HS-5 (cell line): ENCODE data around the gene FOSL2.

Experiments used
- DNase-seq: peaks from one replicate; pipeline ENCODE4 v3.0.0-alpha.2; 2012; ENCODE audit warnings: low read depth

Gene FOSL2

DNA sequence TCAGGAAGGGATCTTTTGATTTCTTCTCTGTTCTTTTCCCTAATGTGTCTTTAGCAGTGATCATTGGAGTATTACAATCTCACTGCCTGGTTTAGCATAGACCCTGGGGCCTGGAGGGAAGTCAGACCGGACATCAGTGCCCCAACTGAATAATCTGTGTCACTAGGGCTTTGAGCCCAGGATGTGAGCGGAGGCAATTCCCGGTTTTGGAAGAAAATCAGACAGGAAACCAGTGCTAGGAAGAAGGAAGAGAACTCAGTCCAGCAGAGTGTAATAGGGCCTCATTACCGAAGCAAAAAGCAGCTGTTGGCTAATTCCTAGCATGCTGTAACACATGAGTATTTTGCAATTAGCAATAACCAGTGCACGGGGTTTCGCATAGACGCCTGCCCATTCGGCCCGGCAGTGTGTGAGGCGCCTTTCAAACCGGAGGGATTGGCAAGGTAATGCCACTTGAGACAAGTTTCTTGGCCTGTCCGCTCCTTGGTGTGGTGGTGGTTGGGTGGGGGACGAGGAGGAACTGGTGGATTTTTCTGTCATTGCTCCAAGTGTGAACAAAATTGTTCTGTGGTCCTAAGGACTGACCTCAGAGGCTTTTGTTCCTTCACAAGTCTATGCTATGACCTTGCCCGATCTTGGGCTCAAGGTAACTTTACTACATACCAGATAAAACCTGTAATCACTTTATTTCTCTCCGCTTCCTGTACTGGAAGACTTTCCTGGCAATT is 2.8 kb downstream of the FOSL2 start:
- peak; percentile 46 for DNase-seq

GRCh38 chr2:28397043-28397381 is 4.4 kb downstream of the FOSL2 start:
- no peak for DNase-seq

DNA sequence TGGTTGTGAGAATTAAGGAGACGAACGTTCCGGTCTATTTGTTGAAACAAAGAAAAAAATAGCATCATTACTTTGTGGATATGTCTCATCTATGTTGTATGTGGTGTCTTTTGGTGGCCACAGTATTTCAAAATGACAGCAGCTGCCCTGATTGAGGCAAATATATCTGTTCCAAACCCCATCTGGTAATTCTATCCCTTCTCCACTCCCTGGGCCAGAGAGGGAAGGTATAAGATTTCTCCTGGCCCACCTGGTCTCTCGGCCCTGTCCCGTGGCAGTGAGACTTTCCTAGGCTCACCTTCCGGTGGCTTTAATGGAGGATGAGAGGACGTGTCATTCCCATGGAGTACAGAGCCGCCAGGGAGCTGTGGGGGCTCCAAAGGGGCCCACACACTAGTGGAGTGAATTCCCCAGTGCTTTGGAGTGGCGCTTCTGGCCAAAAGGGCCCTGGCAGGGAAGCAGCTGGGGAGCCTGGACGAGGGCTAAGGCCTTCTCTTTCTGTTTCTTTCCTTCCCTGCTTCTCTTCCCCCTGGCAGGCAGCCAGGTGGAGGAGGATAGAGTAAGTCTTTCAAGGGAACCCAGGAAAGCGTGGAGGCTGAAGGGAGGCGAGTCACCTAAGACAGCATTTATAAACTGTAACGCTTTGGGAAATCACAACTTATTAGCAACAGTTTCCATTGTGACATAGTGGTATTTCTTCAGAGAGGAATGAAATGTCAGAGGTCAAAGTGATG is 5.6 kb downstream of the FOSL2 start:
- peak; percentile 34 for DNase-seq

GRCh38 chr2:28399289-28399688 is 6.6 kb downstream of the FOSL2 start:
- DNase-seq: no peak

DNA sequence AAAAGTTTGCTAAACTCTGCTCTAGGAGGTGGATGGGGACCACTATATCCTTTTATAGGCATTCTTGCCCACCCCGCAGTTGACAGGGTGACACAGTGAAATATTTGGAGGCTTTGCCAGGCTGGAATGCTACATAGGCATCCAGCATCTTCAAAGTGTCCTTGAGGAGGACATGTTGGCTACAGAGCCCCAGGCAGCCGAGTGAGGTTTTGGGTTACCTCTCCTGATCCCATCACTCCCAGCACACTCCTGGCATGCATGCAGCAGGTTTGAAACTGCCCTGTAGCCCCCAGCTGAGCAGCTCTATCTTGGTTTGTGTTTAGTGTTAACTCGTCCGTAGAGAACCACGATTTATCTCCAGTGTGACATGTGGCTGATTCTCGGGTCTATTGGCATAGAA is 7.3 kb downstream of the FOSL2 start:
- DNase-seq: no peak

DNA sequence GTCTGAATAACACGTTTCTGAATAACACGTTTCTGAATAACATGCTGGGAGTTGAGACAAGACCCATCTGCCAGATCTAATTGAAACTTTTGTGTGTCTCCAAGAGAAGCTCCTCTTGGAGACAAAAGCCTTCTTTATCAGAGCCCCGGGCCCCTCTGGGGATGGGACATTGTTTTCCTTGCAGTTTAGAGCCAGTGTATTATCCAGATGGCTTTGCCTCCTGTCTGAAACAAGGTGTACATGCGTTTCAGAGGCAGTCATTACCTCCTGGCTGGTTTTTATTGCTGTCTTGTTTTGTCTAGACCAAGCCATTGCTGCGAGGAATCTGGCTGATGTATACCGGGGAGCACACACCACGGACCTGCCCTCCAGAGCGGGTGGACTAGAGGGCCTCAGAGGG is 7.8 kb downstream of the FOSL2 start:
- no peak for DNase-seq

- DNase-seq: no peak
Observed at GRCh38 chr2:28400921-28401320, 8.3 kb downstream of the FOSL2 start.

DNA sequence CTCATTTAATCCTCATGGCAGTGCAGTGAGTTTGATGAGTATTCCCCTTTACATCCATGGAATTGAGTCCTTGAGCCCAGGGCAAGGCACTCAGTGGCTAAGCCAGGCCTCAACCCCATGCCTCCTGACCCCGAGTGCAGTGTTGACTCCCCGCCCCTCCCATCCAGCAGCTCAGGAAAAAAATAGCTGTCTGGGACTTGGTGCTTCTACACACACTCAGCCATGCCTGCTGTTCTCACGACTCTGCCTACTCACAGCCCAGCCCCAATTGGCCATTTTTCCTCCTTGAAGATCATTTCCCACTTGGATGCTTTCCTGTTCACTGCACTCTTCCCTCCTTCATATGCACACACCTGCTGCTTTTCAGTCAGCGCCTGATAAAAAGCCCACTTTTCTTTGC is 8.8 kb downstream of the FOSL2 start:
- DNase-seq: no peak

DNA sequence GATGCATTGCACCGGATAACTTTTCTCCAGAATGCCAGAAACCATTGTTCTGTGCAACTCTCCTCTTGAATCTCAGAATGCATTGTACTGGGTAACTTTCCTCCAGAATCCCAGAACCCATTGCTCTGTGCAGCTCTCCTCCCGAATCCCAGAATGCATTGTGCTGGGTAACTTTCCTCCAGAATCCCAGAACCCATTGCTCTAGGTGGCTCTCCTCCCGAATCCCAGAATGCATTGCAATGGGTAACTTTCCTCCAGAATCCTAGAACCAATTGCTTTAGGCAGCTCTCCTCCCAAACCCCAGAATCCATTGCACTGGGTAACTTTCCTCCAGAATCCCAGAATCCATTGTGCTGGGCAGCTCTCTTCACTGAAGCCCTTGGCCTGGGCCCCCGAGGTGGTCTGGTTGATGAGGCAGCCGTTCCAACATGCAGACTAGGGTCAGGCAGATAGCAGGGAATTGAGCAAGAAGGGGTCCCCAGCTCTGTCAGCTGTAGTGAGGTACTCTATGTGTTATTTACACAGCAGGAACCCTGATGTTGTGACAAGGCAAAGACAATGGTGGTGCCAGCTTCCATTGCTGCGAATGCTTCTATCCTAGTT is 9.4 kb downstream of the FOSL2 start:
- DNase-seq: no peak

GRCh38 chr2:28403370-28403956 is 10.8 kb downstream of the FOSL2 start:
- DNase-seq: no peak

DNA sequence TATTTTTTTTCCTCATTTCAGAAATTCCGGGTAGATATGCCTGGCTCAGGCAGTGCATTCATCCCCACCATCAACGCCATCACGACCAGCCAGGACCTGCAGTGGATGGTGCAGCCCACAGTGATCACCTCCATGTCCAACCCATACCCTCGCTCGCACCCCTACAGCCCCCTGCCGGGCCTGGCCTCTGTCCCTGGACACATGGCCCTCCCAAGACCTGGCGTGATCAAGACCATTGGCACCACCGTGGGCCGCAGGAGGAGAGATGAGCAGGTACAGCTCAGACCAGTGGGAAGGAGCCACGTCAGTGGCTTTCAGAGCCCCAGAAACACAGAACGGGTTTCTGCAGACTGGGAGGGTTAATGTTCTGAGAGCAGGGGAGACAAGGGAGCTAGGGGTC is 11.4 kb downstream of the FOSL2 start:
- DNase-seq: no peak

- DNase-seq: no peak
Observed at GRCh38 chr2:28405537-28405936, 12.9 kb downstream of the FOSL2 start.

- DNase-seq: no peak
Observed at GRCh38 chr2:28406276-28407096, 13.8 kb downstream of the FOSL2 start.

GRCh38 chr2:28407131-28407975 is 14.7 kb downstream of the FOSL2 start:
- DNase-seq: no peak

DNA sequence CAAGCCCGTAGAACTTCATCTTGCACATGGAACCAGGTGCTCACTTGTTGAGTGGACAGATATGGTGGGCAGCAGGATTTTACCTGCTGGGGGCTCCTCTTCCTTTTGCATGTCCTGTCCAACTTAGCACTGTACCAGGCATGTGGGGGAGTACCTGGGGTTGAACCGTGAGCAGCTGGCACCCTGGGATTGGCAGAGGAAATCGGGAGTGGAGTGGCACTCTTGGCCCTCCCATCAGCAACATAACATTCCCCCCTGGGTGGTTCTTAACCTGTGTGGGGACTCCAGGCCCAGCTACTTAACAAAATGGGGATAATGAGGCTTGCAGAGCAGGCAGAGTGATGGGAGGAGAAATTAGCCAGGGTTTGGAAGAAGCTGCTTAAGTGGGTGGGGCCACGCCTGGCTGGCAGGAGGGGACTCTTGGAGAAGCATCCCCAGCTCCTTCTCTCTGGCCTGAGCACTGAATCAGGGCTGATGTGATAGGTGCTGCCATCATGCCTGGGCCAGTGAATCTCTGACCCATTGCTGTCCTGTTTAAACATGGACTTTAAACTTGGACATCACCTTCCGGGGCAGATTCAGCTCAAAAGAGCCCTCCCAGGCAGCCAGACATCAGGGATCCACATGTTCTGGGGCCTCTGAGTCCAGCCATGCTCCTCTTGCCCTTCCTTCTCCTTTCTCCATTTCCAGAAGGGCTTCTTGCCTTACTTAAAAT is 15.5 kb downstream of the FOSL2 start:
- DNase-seq: no peak

DNA sequence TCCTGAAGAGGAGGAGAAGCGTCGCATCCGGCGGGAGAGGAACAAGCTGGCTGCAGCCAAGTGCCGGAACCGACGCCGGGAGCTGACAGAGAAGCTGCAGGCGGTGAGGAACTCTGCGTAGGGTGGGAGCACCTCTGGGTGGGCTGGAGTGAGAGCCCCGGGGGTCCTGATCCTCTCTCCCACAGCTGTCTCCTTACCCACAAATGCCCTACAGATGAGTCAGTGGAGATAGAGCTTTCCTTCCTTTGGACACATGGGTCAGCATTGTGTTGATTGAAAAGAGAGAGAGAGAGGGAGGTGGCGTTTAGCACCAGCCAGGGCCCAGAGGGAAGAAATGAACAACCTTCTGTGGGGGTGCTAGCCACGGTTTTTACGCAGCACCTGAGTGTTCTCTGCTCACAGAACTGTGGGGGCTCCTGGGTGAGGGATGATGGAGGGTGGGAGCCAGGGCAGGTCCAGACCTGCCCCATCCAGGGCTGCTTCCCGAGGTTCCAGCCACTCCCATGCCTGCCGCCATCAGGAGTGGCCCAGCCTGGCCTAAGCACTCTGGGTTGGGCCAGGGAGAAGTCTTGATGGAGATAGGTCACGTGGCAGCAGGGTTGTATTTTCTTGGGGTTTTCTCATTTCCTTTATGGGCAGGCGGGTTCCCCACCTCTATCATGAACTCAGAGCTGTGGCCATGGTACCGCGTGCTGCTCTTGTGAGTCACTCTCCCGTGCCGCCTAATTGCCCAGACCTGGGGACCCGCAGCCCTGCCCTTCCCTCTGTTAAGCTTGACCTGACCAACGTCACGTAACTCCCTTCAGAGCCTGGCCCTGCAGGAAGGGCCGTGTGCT is 16.3 kb downstream of the FOSL2 start:
- DNase-seq: no peak

DNA sequence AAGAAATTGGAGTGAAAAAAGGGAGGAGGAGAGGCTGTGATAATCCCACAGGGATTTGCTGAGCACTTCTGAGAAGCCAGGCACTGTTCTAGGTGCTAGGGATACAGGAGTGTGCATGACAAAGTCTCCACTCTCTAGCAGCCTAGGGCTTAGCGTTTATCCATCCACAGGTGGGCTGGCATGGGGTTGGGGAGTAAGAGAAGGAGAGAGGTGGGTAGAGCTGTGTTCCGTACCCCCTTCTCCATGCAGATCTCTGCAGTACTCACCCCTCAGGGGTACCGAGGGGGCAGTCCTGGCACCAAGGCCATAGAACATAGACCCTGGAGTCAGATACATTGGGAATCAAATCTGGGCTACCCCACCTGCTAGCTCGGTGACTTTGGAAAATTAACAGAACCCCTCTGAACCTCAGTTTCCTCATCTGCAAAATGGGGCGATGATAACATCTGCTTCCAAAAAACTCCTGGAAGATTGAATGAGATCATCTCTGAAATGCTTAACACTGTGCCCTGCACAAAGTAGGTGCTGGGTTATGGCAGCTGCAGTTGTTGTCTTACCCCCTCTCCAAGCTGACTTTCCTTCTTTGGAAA is 18.6 kb downstream of the FOSL2 start:
- no peak for DNase-seq

DNA sequence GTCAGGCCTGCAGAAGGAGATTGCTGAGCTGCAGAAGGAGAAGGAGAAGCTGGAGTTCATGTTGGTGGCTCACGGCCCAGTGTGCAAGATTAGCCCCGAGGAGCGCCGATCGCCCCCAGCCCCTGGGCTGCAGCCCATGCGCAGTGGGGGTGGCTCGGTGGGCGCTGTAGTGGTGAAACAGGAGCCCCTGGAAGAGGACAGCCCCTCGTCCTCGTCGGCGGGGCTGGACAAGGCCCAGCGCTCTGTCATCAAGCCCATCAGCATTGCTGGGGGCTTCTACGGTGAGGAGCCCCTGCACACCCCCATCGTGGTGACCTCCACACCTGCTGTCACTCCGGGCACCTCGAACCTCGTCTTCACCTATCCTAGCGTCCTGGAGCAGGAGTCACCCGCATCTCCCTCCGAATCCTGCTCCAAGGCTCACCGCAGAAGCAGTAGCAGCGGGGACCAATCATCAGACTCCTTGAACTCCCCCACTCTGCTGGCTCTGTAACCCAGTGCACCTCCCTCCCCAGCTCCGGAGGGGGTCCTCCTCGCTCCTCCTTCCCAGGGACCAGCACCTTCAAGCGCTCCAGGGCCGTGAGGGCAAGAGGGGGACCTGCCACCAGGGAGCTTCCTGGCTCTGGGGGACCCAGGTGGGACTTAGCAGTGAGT is 19.4 kb downstream of the FOSL2 start:
- DNase-seq: no peak
